Measurements from ENCODE around the gene RETN.

- TF ChIP-seq CTCF (IDR thresholded peaks at IDR 0.05) (no peak), POLR2A (IDR thresholded peaks at IDR 0.05) (no peak)
These were observed 21.7 kb upstream of the RETN start for GRCh38 chr19:7647156-7647555.

All from tibial nerve (tissue), 3 donors.